Activated CD8-positive, alpha-beta memory T cell treated with anti-CD3 and anti-CD28 coated beads, Interleukin-2, amount 50 U/mL, for 48 hours (primary cell): ENCODE measurements around the gene TRMT112.

ENCODE experiments used
- DNase-seq: peaks from one replicate; pipeline ENCODE4 v3.0.0-alpha.2; 2020

The TRMT112 gene

GRCh38 chr11:64317325-64317960 lies at the start of gene TRMT112:
TSS of gene TRMT112 (minus strand) at chr11:64317559. CDS start at chr11:64317526, 33 bp downstream.
- peak; percentile 94 for DNase-seq

DNA sequence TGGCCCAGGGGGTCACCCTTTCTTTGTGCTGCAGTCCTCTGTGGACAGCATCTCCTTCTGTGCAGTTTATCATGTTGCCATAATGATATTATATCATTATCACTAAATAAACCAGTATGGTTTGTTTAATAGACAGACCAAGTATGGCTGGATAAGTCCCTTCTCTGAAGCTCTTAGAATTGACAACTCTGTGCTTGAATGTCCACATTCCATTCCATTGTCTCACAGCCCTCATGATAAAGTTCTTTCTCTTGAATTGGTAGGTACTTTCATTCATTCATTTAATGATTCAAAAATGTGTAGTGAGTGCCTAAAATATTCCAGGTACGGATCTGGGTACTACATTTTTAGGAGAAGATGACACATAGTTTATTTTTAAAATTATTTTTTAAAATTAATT lies 49.4 kb upstream of the TRMT112 start:
- DNase-seq, result no peak

GRCh38 chr11:64364911-64365310 lies 47.6 kb upstream of the TRMT112 start:
- DNase-seq, result no peak

DNA sequence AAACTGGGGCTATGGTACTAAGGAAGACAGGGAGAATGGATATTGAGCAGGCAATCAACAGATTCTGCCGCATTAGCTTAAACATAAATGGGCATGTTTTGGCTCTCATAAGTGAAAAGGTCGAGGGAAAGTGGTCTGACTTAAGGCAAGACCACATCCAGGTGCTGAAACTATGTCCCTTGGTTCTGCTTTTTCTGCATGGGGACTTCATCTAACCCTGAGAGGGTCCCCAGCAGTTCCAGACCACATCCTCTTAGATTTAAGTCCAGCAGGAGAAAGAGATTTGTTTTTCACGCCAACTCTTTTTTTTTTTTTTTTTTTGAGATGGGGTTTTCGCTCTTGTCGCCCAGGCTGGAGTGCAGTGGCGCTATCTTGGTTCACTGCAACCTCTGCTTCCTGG lies 47.1 kb upstream of the TRMT112 start:
- no peak for DNase-seq

DNA sequence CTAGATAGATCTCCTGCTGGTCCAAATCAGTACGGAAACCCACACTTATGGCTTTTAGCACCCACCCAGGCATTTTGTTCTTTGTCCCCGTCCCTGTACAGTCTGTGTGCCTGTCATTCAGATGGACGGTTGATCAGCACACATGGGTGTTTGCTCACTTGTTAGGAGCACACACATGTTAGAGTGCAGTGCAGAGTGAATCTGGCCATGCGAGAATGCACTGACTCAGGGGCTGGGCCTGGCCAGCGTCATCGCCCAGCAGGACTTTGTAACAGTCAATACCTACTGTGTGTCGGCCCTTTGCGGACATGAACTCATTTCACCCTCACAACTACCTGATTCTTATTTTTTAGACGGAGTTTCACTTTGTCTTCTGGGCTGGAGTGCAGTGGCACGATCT lies 45.0 kb upstream of the TRMT112 start:
- DNase-seq, result no peak

GRCh38 chr11:64361659-64362058 lies 44.3 kb upstream of the TRMT112 start:
- no peak for DNase-seq

DNA sequence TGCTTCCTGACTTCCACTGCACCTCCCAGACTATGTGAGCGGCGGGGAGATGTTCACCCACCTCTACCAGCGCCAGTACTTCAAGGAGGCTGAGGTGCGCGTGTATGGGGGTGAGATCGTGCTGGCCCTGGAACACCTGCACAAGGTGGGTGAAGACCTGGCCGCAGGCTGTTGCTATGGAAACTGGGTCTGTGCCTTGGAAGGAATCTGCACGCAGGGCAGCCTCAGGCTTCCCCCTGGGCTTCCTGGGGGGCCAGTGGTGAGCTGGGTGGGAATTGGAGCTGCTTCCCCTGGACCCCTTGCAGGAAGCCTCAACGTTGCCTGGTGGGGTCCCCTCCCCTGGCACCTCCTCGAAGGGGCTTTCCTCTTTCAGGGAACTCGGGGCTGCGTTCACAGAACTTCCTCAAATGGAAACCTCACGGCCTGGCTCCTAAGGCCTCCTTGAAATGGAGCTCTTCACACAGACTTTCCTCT lies 43.1 kb upstream of the TRMT112 start:
- DNase-seq, result no peak

DNA sequence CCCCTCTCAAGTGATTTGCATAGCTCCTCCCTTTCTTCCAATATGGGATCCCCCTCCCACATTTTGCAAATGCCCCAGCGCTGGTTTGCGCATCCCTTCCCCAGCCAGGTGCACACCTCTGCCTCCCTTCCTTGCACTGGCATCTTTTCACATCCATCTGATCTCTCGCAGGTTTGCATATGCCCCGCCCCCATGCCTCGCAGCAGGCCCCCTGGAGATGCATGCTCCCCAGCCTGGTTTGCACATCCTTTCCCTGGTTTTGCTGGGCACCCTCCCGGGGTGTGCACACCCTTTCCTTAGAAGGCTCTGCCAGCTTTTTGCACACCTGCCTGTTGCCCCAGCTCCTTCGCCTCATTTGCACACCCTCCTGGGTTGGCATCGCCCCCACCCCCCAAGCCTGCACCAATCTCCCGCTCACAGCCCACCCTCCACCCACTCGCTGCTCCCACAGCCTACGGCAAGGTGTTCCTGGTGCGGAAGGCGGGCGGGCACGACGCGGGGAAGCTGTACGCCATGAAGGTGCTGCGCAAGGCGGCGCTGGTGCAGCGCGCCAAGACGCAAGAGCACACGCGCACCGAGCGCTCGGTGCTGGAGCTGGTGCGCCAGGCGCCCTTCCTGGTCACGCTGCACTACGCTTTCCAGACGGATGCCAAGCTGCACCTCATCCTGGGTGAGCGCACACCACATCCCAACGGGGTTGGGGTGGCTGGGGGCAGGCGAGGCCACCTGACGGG lies 42.5 kb upstream of the TRMT112 start:
- no peak for DNase-seq

DNA sequence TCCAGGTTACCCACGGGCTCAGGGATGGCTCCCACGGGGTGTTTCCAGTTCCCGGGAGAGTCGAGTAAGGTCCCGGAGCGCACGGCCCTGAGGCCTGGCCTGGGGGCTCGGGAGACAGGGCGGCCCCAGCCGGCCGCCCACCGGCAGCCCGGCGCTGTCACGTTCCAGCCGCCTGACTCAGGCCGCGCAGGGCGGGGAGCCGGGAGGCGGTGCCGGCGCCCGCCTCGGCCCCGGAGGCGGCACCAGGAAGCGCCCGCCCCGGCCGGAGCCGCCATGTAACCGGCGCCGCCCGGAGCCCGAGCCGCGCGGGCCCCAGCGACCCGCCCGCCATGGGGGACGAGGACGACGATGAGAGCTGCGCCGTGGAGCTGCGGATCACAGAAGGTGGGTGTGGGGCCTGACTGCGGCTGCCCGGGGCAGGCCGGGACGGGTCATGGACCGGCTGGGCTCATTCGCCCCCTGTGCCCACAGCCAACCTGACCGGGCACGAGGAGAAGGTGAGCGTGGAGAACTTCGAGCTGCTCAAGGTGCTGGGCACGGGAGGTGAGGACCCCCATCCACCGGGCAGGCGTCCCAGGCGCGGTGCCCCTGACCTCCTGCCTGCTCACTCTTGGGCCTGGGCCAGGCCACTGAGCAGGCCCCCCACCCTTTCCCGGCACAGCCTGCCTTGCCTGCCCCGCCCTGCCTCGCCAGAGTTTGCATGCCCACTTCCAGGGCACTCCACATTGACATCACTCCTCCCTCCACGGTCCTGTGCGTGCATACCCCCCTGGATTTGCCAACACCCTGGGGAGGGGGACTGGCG lies 41.8 kb upstream of the TRMT112 start, which contains the start of gene RPS6KA4:
RPS6KA4 (plus strand) TSS at position 256 of the 805 bp plus-strand sequence; CDS start at position 330, 74 bp downstream.
- DNase-seq, result peak; percentile 81

DNA sequence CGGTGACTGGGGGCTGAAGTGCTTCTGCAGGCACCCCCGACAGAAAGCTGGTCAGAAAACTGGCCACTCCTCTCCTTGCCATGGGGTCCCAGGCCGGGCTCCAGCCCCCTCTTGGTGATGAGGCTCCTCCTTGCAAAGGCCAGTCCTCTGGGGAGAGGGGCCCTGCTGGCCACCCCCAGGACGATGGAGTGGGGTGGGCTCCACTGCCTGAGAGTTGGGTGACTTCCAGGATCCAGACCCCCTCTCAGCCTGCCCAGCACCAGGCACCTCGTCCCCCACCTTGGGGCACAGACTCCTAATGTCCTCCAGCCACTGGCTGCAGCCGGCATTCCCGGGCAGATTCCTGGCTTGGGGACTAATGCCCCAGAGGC lies 41.2 kb upstream of the TRMT112 start:
- no peak for DNase-seq

DNA sequence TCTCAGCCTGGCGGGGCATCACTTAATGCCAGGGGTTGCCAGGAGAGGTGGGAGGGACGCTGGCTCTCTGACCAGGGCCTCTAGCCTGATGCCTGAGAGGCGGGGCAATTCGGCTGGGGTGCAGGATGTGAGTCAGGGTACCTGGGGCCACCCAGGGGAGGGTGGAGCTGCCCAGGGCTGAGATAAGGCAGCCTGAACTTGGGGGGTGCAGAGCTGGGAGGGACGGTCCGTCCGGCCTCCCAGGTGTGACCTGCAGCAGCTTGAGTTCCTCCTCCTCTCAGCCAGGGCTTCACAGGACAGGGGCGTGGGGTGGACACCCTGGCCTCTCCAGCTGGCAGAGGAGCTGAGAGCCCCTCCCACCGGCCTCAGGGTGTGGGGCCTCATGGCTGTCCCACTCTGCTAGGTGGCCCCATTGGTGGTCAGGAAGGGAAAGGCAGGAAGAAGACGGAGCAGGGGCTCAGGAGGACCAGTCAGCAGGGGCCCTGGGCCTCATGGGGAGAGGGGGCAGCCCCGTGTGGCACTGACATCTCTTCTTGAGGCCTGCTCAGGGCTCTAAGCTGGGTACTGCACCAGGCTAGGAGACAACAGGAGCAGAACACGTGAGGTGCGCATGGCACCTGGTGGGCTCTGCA lies 40.7 kb upstream of the TRMT112 start:
- peak; percentile 75 for DNase-seq

DNA sequence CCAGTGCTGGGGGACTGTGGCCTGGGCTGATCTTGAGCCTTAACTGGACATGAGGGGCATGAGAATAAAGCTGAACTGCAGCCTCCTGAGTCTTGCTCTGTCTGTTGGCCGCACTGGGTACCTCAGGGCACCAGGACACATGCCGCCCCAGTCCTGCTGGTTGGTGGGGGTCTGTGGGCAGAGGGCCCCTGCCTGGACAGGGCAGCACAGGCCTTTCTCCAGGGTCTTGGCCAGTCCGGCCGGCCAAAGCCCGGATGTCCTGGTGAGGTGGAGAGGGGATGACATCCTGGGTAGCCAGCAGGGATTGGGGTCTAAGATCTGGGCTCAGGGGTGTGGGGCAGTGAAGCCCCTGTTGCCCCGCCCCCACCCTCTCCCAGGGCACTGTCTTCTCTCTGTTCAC lies 40.1 kb upstream of the TRMT112 start:
- DNase-seq, result no peak

GRCh38 chr11:64356498-64357411 lies 39.4 kb upstream of the TRMT112 start:
- DNase-seq, result peak; percentile 72

DNA sequence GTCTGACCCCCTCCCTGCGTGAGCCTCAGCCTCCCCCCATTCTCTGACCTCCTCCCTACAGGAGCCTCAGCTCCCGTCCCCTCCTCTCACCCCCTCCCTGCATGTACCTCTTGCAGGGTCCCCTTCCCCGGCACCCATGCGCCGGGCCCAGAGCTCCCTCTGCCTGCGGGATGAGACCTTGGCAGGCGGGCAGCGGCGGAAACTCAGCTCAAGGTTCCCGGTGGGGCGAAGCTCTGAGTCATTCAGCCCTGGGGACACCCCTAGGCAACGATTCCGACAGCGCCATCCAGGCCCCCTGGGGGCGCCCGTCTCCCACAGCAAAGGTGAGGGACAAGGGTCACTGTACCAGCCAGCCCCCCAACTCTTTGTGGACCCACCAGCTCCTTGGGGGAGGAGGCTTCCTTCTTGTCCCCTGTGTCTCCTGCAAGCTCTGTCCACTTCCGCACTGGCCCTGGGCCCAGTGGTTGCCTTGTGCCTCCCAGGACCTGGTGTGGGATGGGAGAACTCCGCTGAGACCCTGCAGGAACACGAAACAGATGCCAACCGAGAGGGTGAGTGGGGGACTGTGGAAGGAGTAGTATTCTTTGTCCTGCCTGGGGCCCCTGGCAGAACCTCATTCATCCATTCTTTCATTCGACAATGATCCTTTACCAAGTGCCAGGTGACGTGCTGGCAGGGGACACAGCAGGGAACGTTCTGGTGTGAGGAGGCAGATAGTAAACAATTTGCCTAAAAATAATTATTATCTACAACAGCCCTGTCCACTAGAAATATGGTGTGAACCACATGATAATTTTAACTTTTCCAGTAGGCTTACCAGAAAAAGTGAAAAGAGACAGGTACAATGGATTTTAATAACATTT lies 38.0 kb upstream of the TRMT112 start:
- peak; percentile 79 for DNase-seq

GRCh38 chr11:64353715-64354506 lies 36.6 kb upstream of the TRMT112 start:
- DNase-seq, result no peak

GRCh38 chr11:64352995-64353714 lies 35.8 kb upstream of the TRMT112 start:
- no peak for DNase-seq

- no peak for DNase-seq
These were observed 35.0 kb upstream of the TRMT112 start for GRCh38 chr11:64352099-64352994.

- no peak for DNase-seq
These were observed 33.8 kb upstream of the TRMT112 start for GRCh38 chr11:64351136-64351631.
